A673 (cell line): ENCODE measurements around the gene CCDC171. TPM values are rescaled to one million over a fixed set of nuclear protein-coding genes. Genes with fewer than 3 reads are reported as not detected.

Source experiments
- BruUV-seq: library from RNA; stranded (reverse); fragments of 400-500 nt; replicated peaks from 2 replicates; lab custom pipeline; 2021; lab: Mats Ljungman, UMichigan
- CTCF ChIA-PET: fragments of 300-600 bp; sonication (Branson Sonifier 250); formaldehyde crosslinking; loops from one replicate; lab custom pipeline; 2022; ENCODE audit warnings: antibody characterized with exemption; lab: Charles Lee
- POLR2A ChIA-PET: fragments of 300-600 bp; sonication (Branson Sonifier 250); formaldehyde crosslinking; loops from one replicate; lab custom pipeline; 2022; ENCODE audit warnings: antibody characterized with exemption; ENCODE audit not compliant: low non-redundant PET; lab: Charles Lee
- DNase-seq: peaks from one replicate; pipeline ENCODE4 v3.0.0-alpha.2; 2015; ENCODE audit warnings: low spot score
- H3K27ac ChIP-seq: fragments of 200-600 bp; sonication (generic); 2 replicates; pipeline ENCODE4 v1.5.1; 2016; ENCODE audit warnings: mixed run types, low read depth, mild to moderate bottlenecking, mixed read lengths, antibody characterized with exemption, low read length; ENCODE audit not compliant: poor library complexity, severe bottlenecking
- H3K27me3 ChIP-seq: fragments of 200-600 bp; sonication (generic); replicated peaks from 2 replicates; pipeline ENCODE4 v1.6.1; 2017; ENCODE audit warnings: mixed run types, low read depth, mild to moderate bottlenecking, mixed read lengths, antibody characterized with exemption, low read length; ENCODE audit not compliant: insufficient read depth, poor library complexity
- H3K36me3 ChIP-seq: fragments of 200-600 bp; sonication (generic); 2 replicates; pipeline ENCODE4 v1.6.1; 2016; ENCODE audit warnings: mixed run types, mild to moderate bottlenecking, mixed read lengths, antibody characterized with exemption, low read length; ENCODE audit not compliant: insufficient read depth, poor library complexity, severe bottlenecking
- H3K4me1 ChIP-seq: fragments of 200-600 bp; sonication (generic); 2 replicates; pipeline ENCODE4 v1.6.1; 2017; ENCODE audit warnings: mixed run types, mild to moderate bottlenecking, mixed read lengths, antibody characterized with exemption, low read length; ENCODE audit not compliant: insufficient read depth, poor library complexity, severe bottlenecking
- H3K4me3 ChIP-seq: fragments of 200-600 bp; sonication (generic); 2 replicates; pipeline ENCODE4 v1.5.1; 2016; ENCODE audit warnings: low read depth, mixed run types, mild to moderate bottlenecking, mixed read lengths, low read length; ENCODE audit not compliant: poor library complexity, severe bottlenecking
- H3K9me3 ChIP-seq: fragments of 200-600 bp; sonication (generic); 2 replicates; pipeline ENCODE4 v1.6.1; 2016; ENCODE audit warnings: mixed run types, low read depth, mild to moderate bottlenecking, mixed read lengths, antibody characterized with exemption, low read length; ENCODE audit not compliant: poor library complexity, severe bottlenecking
- EZH2 ChIP-seq: fragments of 200-600 bp; sonication (generic); IDR thresholded peaks from 2 replicates; pipeline ENCODE4 v1.6.1; 2017; ENCODE audit warnings: borderline replicate concordance, low read depth, mild to moderate bottlenecking, mixed read lengths, antibody characterized with exemption, low read length; ENCODE audit not compliant: poor library complexity, severe bottlenecking
- intact Hi-C: fragments of 100-400 bp; cut with micrococcal nuclease; formaldehyde crosslinking; loops from one replicate; pipeline ENCODE4 v1.10.0; 2022; ENCODE audit not compliant: unreplicated experiment
- total RNA-seq: library from RNA; stranded (reverse); gene quantifications from 2 replicates; pipeline ENCODE4 v1.2.3, GENCODE V29; 2021
- TF ChIP-seq, protein P1 (sequence below): fragments of 300-800, 200-600 bp; sonication (generic); conservative IDR thresholded peaks from 2 replicates; pipeline ENCODE4 v1.5.1; 2017; ENCODE audit warnings: low read depth, mild to moderate bottlenecking, antibody characterized with exemption, low read length, moderate library complexity, mixed read lengths

Gene CCDC171
- total RNA-seq, 1 experiment from 2014 or later: 72.5 TPM

DNA sequence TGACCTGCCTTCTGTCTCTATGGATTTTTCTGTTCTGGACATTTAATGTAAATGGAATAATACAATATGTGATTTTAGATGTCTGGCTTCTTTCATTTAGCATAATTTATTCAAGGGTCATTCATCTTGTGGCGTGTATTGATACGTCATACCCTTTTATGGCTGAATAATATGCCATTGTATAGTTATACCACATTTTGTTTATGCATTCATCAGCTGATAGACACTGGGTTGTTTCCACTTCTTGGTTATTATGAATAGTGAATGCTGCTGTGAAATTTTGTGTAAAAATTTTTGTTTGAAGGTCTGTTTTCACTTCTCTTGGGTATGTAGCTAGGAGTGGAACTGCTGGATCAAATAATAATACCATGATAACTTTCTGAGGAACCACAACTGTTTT is 298.9 kb downstream of the CCDC171 start:
- Histone ChIP-seq H3K4me1 (peaks cover 10% of the 10 kb centered on the region), H3K36me3 (no peaks in the 10 kb centered on the region), H3K27me3 (no peaks in the 10 kb centered on the region), H3K9me3 (no peaks in the 10 kb centered on the region), H3K27ac (peak overlapping the region; percentile 88), H3K4me3 (peak overlapping the region; percentile 45)
- no TSS peak for BruUV-seq
- CTCF ChIA-PET: no interaction called here
- DNase-seq: no peak
- TF ChIP-seq, protein P1, sequence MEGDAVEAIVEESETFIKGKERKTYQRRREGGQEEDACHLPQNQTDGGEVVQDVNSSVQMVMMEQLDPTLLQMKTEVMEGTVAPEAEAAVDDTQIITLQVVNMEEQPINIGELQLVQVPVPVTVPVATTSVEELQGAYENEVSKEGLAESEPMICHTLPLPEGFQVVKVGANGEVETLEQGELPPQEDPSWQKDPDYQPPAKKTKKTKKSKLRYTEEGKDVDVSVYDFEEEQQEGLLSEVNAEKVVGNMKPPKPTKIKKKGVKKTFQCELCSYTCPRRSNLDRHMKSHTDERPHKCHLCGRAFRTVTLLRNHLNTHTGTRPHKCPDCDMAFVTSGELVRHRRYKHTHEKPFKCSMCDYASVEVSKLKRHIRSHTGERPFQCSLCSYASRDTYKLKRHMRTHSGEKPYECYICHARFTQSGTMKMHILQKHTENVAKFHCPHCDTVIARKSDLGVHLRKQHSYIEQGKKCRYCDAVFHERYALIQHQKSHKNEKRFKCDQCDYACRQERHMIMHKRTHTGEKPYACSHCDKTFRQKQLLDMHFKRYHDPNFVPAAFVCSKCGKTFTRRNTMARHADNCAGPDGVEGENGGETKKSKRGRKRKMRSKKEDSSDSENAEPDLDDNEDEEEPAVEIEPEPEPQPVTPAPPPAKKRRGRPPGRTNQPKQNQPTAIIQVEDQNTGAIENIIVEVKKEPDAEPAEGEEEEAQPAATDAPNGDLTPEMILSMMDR: no peak
- no peak for TF ChIP-seq EZH2
- POLR2A ChIA-PET: no interaction called here
- intact Hi-C loops: loop anchor here (10.0 kb wide), 1 partner anchor 1137 kb away; no protein-coding TSS in a partner anchor

DNA sequence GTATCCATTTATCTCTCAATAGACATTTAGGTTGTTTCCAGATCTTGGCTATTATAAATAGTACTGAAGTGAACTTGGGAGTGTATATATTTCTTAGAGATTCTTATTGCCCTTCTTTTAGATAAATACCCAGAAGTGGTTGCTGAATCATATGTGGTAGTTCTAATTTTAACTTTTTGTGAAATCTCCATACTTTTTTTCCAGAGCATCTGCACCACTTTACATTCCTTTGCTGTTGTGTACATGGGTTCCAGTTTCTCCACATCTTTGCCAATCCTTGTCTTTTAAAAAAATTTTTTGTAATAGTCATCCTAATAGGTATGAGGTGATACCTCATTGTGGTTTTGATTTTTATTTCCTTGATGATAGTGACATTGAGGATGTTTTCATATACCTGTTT is 303.7 kb downstream of the CCDC171 start:
- no TSS peak for BruUV-seq
- no peak for DNase-seq
- Histone ChIP-seq H3K36me3 (peaks cover 4% of the 10 kb centered on the region), H3K27me3 (no peaks in the 10 kb centered on the region), H3K4me3 (peak overlapping the region; percentile 45), H3K4me1 (peaks cover 11% of the 10 kb centered on the region), H3K27ac (peak overlapping the region; percentile 88), H3K9me3 (peaks cover 6% of the 10 kb centered on the region)
- no peak for TF ChIP-seq EZH2
- TF ChIP-seq, protein P1: no peak
- POLR2A ChIA-PET: no interaction called here
- intact Hi-C loops: loop anchor here (10.0 kb wide), 1 partner anchor 1142 kb away; no protein-coding TSS in a partner anchor
- CTCF ChIA-PET: no interaction called here

DNA sequence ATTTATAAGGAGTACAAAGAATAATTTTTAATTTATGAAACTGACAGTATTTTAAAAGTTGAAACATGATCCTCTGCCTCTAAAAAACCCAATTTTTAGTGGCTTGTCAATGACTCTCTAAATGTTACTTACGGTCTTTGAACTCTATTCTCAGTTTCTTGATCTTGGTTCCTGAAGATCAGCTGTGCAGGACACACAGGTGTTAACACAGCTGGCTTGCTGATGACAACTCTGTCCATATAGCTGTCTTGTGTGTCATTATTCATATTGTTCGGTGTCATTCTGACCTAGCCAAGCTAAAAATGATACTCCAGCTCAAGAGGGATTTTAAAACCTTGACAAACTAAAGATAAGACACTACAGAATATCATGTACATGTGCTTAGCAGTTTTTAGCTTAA is 314.5 kb downstream of the CCDC171 start:
- CTCF ChIA-PET: no interaction called here
- POLR2A ChIA-PET: no interaction called here
- peaks cover 6% of the 10 kb centered on the region for H3K4me1 ChIP-seq
- H3K27ac ChIP-seq: no peak overlapping the region
- H3K9me3 ChIP-seq: peaks cover 5% of the 10 kb centered on the region
- TF ChIP-seq EZH2: no peak
- TF ChIP-seq, protein P1: no peak
- DNase-seq: no peak
- H3K4me3 ChIP-seq: no peak overlapping the region
- no peaks in the 10 kb centered on the region for H3K27me3 ChIP-seq
- no peaks in the 10 kb centered on the region for H3K36me3 ChIP-seq
- BruUV-seq: no TSS peak
- intact Hi-C loops: no loop called here
